HL-60 (cell line): ENCODE results near the gene MAP2.

ENCODE experiments used
- DNase-seq, 2 experiments: peaks; one replicate each; pipeline ENCODE4 v3.0.0-alpha.2; 2010 to 2020; ENCODE audit warnings: low read depth in 1 of 2, low spot score in 1 of 2
- H3K27ac ChIP-seq: fragments of 250-450 bp; sonication (Bioruptor Pico); replicated peaks from 2 replicates; pipeline ENCODE4 v1.5.1; 2020; ENCODE audit warnings: mild to moderate bottlenecking, moderate library complexity
- H3K27me3 ChIP-seq: fragments of 250-450 bp; sonication (Bioruptor Pico); 2 replicates; pipeline ENCODE4 v1.5.1; 2021; ENCODE audit warnings: mild to moderate bottlenecking, moderate library complexity; ENCODE audit not compliant: insufficient read depth, poor library complexity, severe bottlenecking
- H3K4me3 ChIP-seq: replicated peaks from 2 replicates; pipeline ENCODE4 v1.5.1; 2011; ENCODE audit warnings: mild to moderate bottlenecking, control low read depth, low read length; ENCODE audit not compliant: insufficient read depth
- CTCF ChIP-seq: IDR thresholded peaks from one replicate; pipeline ENCODE4 v1.5.1; 2011; ENCODE audit warnings: low read length, control low read depth, inconsistent platforms; ENCODE audit not compliant: insufficient read depth
- GABPA ChIP-seq: IDR thresholded peaks from 2 replicates; pipeline ENCODE4 v1.6.1; 2012; ENCODE audit warnings: low read depth
- POLR2AphosphoS5 ChIP-seq: IDR thresholded peaks from 2 replicates; pipeline ENCODE4 v1.6.1; 2012; ENCODE audit warnings: low read depth
- REST ChIP-seq: IDR thresholded peaks from 2 replicates; pipeline ENCODE4 v1.6.1; 2012; ENCODE audit warnings: low read depth; ENCODE audit not compliant: insufficient replicate concordance
- SPI1 ChIP-seq: IDR thresholded peaks from 2 replicates; pipeline ENCODE4 v1.6.1; 2012; ENCODE audit warnings: low read depth, mild to moderate bottlenecking, borderline replicate concordance

The MAP2 gene

DNA sequence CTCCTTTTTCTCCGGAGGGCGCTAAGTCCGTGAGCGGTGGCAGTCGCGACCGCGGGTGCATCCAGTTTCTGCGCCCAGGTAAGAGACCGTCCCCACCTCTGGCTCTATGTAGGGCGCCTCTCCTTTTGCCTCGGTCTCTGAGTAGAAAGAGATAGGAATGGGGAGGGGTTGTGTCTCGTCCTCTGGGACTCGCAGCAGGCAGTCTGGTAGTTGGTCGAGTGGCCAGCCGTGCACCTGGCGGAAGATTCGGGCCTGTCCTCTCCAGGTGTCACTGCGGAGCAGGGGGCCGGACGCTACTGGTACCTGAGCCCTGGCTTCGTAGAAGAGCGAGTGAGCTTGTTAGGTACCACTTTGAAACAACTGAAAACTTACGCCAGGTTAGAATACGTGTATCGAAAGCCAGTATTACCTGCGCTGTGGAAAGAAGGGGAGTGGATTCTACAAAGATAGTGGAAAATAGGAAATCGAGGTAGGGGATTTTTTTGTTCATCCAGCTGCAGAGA is 403 bp downstream of the MAP2 start:
- H3K4me3 ChIP-seq: peak overlapping the region; percentile 43
- peaks cover 27% of the 10 kb centered on the region for H3K27me3 ChIP-seq
- TF ChIP-seq REST (no peak), CTCF (no peak), GABPA (no peak), SPI1 (no peak), POLR2AphosphoS5 (no peak)
- H3K27ac ChIP-seq: no peak overlapping the region
- DNase-seq: no peak

DNA sequence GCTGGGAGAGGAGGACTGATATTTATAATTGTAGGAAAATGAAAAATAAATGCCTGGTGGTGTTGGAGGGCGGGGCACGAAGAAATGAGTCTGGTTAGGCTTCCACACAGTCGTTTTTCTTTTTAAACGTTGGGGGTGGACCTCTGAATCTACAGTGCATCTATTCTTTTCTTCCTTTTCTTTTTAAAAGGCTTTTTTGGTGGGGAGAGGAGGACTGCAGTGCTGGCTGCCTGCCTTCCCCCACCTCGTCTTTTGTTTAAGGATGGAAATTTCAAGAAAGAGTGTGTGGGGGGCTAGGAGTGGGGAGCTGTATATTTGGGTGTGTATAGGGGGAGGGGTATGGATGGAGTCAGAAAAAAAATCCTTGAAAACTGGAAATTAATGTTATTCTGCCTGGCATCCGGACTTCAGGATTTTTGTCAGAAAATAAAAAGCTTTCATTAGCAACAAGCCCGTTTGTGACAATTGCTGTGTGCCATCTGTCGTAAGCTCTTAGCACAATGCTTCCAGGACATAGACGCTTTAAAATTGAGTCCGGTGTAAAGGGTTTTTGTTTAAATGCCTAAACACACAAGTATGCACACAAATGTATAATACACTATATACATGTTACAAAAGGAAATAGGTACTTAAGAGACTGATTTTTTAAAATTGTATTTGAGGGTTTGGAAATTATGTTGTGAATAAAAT is 1.1 kb downstream of the MAP2 start:
- peaks cover 27% of the 10 kb centered on the region for H3K27me3 ChIP-seq
- no peak for DNase-seq
- H3K27ac ChIP-seq: no peak overlapping the region
- TF ChIP-seq CTCF (no peak), REST (no peak), GABPA (no peak), POLR2AphosphoS5 (no peak), SPI1 (no peak)
- H3K4me3 ChIP-seq: no peak overlapping the region

DNA sequence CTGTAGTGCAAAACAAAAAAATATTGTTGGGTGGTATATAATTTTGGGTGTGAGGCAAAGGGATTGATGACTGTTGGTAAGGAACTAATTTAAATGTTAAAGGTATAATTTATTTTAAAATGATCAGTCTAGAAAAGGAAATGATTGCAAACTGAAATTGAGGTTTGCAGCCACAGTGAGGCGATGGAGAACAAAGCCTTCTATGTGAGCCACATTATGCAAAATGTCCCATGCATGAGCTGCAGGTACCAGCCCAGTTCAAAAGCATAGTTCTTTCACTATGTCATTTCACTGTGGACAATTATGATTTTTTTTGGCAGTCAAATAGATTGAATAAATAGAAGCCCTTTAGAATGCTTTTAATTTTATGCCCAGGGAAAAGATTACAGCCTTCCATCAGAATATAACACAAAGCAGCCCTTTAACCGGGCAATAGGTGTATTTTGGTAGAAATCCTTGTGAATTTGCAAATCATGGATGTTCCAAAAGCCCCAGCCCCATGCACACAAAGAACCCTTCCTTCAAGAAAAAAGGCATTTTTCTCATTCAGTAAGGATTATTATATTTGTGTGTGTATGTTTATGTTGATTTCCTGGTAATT is 1.7 kb downstream of the MAP2 start:
- TF ChIP-seq CTCF (peak; percentile 28), SPI1 (no peak)
- no peak for DNase-seq
- H3K4me3 ChIP-seq: no peak overlapping the region
- H3K27ac ChIP-seq: no peak overlapping the region
- peaks cover 27% of the 10 kb centered on the region for H3K27me3 ChIP-seq

DNA sequence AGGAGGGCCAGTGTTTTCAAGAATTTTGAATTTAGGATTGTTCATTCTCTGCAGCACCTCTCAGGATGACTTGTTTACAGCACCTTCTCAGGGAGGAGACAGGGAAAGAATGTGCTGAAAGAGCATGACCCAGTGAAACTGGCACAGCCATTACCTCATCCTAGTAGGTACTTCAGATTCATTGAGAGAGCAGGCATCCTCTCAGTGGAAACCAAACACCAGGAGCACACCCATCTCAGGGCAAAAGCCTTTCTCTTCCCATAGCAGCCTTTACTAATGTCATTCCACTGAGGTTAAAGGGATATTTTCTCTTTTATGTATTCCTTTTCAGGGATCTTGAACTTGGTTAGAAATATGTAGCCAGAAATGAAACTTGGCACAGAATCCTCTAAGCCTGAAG is 2.6 kb downstream of the MAP2 start:
- Histone ChIP-seq H3K27ac (no peak overlapping the region), H3K27me3 (peaks cover 27% of the 10 kb centered on the region), H3K4me3 (no peak overlapping the region)
- DNase-seq: no peak
- TF ChIP-seq REST (no peak), CTCF (no peak), POLR2AphosphoS5 (no peak), SPI1 (no peak), GABPA (no peak)
